ENCODE data around the gene G3BP2. TPM values are rescaled to one million over a fixed set of nuclear protein-coding genes. Genes with fewer than 3 reads are reported as not detected.
"Not testable (repeated sequence)": the region's sequence is repeated elsewhere in the genome, so short reads cannot be mapped to it uniquely, and the experiment has no call there.

Gene G3BP2
- total RNA-seq, 1 donor from 2014 or later = 245 TPM

DNA sequence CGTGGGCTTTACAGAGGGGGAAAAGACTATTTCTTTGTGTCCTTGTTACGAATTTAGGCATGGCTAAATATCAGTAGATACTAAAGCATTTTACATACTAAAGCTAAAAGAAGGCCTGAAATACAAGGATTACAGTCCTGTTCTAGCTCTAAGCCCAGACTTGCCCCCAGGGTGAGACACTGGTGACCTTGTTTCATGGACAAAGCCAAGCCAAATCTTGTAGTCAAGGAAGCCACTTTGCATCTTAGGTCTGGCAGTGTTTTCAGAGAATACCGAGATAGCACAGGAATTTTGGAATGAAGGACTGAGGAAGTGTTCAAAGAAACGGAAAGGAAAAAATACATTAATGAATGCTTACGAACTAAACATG lies 733 bp upstream of the G3BP2 start:
- H3K27ac Mint-ChIP-seq (ENCODE audit: unreplicated experiment) = peak overlapping the region; percentile 99
- peak overlapping the region; percentile 96 for H3K4me3 Mint-ChIP-seq (ENCODE audit: unreplicated experiment)
- H3K9me3 Mint-ChIP-seq (ENCODE audit: unreplicated experiment) = peaks cover 24% of the 10 kb centered on the region
- H3K36me3 Mint-ChIP-seq (ENCODE audit: unreplicated experiment) = no peaks in the 10 kb centered on the region
- H3K4me1 Mint-ChIP-seq (ENCODE audit: low read depth, unreplicated experiment) = peaks cover 22% of the 10 kb centered on the region
- TF ChIP-seq, protein P1, sequence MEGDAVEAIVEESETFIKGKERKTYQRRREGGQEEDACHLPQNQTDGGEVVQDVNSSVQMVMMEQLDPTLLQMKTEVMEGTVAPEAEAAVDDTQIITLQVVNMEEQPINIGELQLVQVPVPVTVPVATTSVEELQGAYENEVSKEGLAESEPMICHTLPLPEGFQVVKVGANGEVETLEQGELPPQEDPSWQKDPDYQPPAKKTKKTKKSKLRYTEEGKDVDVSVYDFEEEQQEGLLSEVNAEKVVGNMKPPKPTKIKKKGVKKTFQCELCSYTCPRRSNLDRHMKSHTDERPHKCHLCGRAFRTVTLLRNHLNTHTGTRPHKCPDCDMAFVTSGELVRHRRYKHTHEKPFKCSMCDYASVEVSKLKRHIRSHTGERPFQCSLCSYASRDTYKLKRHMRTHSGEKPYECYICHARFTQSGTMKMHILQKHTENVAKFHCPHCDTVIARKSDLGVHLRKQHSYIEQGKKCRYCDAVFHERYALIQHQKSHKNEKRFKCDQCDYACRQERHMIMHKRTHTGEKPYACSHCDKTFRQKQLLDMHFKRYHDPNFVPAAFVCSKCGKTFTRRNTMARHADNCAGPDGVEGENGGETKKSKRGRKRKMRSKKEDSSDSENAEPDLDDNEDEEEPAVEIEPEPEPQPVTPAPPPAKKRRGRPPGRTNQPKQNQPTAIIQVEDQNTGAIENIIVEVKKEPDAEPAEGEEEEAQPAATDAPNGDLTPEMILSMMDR (IDR thresholded peaks at IDR 0.05; ENCODE audit: partially characterized antibody, unreplicated experiment) = no peak
- peaks cover 16% of the 10 kb centered on the region for H3K27me3 Mint-ChIP-seq (ENCODE audit: unreplicated experiment)
- no peak for DNase-seq

DNA sequence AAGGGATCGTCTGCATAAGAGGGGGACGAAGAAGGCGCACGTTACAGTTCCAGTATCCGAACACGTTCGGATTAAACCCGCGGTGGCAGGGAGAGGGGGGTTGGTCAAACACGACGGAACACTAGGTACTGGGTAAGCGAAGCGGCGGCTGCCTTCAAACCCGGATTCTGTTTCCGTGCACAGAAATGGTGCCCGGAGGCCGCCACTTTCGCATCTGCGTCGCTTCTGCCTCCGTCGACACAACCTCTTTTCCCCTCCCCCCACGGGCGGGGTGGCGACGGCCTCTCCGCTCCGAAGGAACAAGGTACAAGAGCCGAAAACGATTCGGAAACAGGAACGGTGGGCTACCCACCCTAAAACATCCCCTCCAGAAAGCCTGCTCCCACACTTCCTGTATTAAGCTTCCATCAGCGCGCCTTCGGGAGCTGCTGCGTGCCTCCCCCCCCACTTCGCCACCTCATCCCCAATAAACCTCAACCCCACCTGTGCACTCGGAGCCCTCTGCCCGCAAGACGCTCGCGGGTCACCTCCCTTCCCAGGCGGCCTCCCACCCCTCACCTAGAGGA lies 667 bp downstream of the G3BP2 start:
- peak overlapping the region; percentile 99 for H3K27ac Mint-ChIP-seq (ENCODE audit: unreplicated experiment)
- H3K4me1 Mint-ChIP-seq (ENCODE audit: low read depth, unreplicated experiment) = peaks cover 29% of the 10 kb centered on the region
- peak; percentile 83 for DNase-seq
- peaks cover 24% of the 10 kb centered on the region for H3K9me3 Mint-ChIP-seq (ENCODE audit: unreplicated experiment)
- H3K27me3 Mint-ChIP-seq (ENCODE audit: unreplicated experiment) = peaks cover 16% of the 10 kb centered on the region
- TF ChIP-seq, protein P1 (IDR thresholded peaks at IDR 0.05; ENCODE audit: partially characterized antibody, unreplicated experiment) = no peak
- H3K36me3 Mint-ChIP-seq (ENCODE audit: unreplicated experiment) = no peaks in the 10 kb centered on the region
- peak overlapping the region; percentile 96 for H3K4me3 Mint-ChIP-seq (ENCODE audit: unreplicated experiment)

DNA sequence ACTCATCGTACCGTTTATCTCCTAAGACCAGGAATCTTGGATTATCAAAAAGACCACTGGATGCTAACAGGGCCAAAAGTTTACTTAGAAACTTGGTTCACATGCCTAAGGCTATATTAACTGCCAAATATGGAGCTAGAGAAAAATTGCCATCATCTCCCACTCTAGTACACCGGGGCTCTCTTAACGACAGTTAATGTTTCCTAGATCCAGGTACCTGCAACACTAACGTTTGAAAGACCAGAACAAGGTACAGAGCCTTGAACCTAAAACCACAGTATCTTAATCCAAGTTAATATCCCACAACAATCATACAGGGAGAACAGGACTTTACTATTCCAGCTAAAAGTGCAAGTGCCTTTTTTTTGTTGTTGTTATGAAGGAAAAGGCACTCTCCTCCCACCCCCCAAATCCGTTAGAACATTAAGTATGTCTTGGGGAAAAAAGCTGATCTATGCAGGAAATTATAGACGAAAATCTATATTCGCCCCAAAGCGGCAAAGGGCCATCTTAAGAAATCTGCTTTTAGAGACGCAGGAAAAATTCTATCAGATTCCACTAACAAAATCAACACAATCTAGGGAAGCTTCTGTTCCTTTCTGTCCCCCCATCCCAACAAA lies 1.3 kb downstream of the G3BP2 start:
- H3K4me1 Mint-ChIP-seq (ENCODE audit: low read depth, unreplicated experiment) = peaks cover 29% of the 10 kb centered on the region
- peaks cover 16% of the 10 kb centered on the region for H3K27me3 Mint-ChIP-seq (ENCODE audit: unreplicated experiment)
- TF ChIP-seq, protein P1 (IDR thresholded peaks at IDR 0.05; ENCODE audit: partially characterized antibody, unreplicated experiment) = no peak
- H3K9me3 Mint-ChIP-seq (ENCODE audit: unreplicated experiment) = peaks cover 24% of the 10 kb centered on the region
- no peak for DNase-seq
- H3K36me3 Mint-ChIP-seq (ENCODE audit: unreplicated experiment) = no peaks in the 10 kb centered on the region
- peak overlapping the region; percentile 99 for H3K27ac Mint-ChIP-seq (ENCODE audit: unreplicated experiment)
- peak overlapping the region; percentile 96 for H3K4me3 Mint-ChIP-seq (ENCODE audit: unreplicated experiment)

DNA sequence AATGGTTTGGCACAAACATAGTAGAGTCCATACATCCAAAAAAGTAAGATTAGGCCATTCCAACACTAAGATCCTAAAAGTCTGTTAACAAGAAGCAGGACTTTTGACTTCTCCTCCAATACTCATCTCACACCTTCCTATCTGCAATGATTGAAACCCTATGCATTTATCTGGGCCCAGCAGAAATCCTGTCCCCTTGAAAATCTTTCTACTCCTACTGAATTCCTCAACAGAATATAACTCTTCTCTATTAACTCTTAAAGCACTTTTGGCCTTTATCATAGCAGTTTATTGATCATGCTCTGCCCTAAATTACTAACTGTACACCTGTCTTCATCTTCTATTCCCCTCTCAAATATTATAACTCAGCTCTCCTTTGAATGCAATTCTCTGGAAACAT lies 4.6 kb downstream of the G3BP2 start:
- Mint-ChIP-seq H3K4me3 (ENCODE audit: unreplicated experiment) (no peak overlapping the region), H3K9me3 (ENCODE audit: unreplicated experiment) (peaks cover 19% of the 10 kb centered on the region), H3K27ac (ENCODE audit: unreplicated experiment) (no peak overlapping the region), H3K27me3 (ENCODE audit: unreplicated experiment) (peaks cover 15% of the 10 kb centered on the region), H3K36me3 (ENCODE audit: unreplicated experiment) (no peaks in the 10 kb centered on the region), H3K4me1 (ENCODE audit: low read depth, unreplicated experiment) (peaks cover 34% of the 10 kb centered on the region)
- TF ChIP-seq, protein P1 (IDR thresholded peaks at IDR 0.05; ENCODE audit: partially characterized antibody, unreplicated experiment) = no peak
- no peak for DNase-seq

DNA sequence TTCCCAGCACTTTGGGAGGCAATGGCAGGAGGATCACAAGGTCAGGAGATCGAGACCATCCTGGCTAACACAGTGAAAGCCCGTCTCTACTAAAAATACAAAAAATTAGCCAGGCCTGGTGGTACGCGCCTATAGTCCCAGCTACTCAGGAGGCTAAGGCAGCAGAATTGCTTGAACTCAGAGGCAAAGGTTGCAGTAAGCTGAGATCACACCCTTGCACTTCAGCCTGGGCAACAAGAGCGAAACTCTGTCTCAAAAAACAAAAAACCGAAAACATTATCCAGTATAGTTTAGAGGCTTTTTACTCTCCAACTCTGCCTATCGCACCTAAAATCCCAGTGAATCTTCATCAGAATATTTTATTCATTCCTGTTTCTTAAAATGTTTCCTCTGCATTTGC lies 5.6 kb downstream of the G3BP2 start:
- not testable (repeated sequence) for H3K27me3 Mint-ChIP-seq (ENCODE audit: unreplicated experiment); H3K27ac Mint-ChIP-seq (ENCODE audit: unreplicated experiment); H3K4me3 Mint-ChIP-seq (ENCODE audit: unreplicated experiment); H3K36me3 Mint-ChIP-seq (ENCODE audit: unreplicated experiment); DNase-seq
- peaks cover 34% of the 10 kb centered on the region for H3K4me1 Mint-ChIP-seq (ENCODE audit: low read depth, unreplicated experiment)
- H3K9me3 Mint-ChIP-seq (ENCODE audit: unreplicated experiment) = peaks cover 10% of the 10 kb centered on the region
